GM12873 (cell line): ENCODE results near the gene NFATC4.

ENCODE experiments used
- TF ChIP-seq, protein P1 (sequence below): IDR thresholded peaks from 2 replicates; pipeline ENCODE4 v1.5.1; 2012; ENCODE audit warnings: low read depth, mild to moderate bottlenecking, moderate library complexity, low read length, control low read depth; ENCODE audit not compliant: insufficient read depth; ENCODE audit errors: missing control alignments

Gene NFATC4

DNA sequence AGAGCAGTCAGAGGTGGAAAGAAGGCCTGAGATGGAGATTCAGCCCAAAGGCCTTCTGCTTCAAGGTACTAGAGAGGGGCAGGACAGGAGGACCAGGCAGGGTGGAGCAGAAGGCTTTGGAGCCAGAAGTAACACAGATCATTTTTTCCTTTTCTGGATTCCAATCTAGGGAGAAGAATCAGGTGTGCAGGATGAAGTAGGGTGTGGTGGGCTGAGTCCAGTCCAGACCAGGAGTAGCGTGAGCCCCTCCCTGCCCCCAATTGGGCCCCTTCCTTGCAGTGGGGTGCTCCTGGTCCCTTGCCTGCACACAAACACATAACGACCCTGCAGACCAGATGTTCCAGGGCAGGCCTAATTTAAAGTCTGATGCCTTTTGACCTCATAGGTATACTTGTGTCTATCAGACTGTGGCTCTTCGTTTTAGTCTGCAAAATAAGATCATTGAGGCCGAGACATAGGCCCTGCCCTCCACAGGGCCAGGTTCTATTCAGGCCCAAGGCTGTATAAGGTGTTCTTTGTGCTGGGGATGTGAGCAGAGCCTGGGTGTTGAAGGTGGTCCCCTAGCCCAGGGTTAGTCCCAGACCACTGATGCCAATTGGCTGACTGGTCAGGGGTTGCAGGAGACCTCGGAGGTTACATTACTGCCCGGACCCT, 29.8 kb downstream of the NFATC4 start:
- TF ChIP-seq, protein P1, sequence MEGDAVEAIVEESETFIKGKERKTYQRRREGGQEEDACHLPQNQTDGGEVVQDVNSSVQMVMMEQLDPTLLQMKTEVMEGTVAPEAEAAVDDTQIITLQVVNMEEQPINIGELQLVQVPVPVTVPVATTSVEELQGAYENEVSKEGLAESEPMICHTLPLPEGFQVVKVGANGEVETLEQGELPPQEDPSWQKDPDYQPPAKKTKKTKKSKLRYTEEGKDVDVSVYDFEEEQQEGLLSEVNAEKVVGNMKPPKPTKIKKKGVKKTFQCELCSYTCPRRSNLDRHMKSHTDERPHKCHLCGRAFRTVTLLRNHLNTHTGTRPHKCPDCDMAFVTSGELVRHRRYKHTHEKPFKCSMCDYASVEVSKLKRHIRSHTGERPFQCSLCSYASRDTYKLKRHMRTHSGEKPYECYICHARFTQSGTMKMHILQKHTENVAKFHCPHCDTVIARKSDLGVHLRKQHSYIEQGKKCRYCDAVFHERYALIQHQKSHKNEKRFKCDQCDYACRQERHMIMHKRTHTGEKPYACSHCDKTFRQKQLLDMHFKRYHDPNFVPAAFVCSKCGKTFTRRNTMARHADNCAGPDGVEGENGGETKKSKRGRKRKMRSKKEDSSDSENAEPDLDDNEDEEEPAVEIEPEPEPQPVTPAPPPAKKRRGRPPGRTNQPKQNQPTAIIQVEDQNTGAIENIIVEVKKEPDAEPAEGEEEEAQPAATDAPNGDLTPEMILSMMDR: no peak

DNA sequence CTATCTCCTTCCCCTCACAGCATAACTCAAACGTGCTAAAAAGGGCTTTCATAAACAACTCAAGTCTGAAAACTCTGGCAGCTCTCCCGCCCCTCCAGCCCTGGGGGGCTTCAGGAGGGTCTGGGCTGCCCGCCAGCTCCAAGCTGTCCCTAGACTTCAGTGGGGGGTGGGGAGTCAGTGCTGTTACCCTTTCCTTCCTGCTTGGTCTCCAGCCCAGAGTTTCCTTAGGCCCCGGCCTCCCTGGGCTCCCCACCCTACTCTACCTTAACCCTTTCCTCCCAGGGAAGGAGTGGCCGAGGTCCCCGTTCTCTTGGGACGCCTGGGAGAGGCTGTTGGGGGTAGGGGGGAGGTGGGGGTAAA, 30.3 kb downstream of the NFATC4 start:
- TF ChIP-seq, protein P1: no peak

- TF ChIP-seq, protein P1: no peak
These were observed 30.9 kb downstream of the NFATC4 start, which contains the start of gene NYNRIN for GRCh38 chr14:24398653-24399446. TSS of gene NYNRIN (plus strand) at chr14:24399003. CDS start at chr14:24399247, 244 bp downstream.

- TF ChIP-seq, protein P1: no peak
These were observed 31.5 kb downstream of the NFATC4 start for GRCh38 chr14:24399447-24399822.

- TF ChIP-seq, protein P1: no peak
These were observed 32.2 kb downstream of the NFATC4 start for GRCh38 chr14:24399999-24400718.

- TF ChIP-seq, protein P1: no peak
These were observed 34.1 kb downstream of the NFATC4 start for GRCh38 chr14:24401810-24402702.
